ENCODE results near the gene CRIP2.

DNA sequence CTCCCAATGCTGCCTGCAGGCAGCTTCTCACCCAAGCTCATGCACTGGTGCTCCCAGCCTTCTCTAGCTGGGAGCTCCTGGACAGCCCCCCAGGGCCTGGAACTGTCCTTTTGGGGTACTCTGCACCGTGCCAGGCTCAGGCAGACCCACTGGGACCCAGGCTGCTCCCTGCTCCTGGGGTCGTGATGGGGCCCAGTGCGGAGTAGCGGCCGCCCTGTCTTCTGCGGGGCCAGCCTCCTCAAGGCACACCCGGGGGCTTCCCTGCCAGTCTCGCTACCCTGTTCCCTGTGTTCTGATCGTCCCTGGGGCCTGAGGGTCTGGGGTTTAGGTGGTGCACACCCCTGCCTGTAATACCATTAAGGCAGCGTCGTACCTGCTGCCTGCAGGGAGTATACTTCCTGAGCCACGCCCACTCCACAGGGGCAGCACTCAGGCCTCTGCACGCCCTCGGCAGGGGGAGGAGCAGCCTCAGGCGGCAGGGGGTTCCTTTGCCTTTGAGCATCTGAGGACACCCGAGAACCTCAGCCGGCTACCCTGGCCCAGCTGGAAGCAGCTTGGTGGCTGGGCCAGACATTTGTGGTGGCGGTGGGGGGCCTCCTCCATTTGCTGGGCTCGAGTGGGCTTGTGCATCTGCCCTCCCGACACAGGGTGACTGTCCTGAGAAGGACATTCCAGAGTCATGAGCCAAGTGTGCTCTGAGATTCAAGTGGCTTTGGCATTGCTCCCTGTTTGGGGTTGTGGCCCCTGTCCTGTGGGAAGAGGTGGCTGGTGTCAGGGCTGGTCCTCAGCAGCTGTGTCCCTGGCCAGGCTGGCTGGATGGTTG is 9.2 kb upstream of the CRIP2 start:
- TF ChIP-seq, protein P1, sequence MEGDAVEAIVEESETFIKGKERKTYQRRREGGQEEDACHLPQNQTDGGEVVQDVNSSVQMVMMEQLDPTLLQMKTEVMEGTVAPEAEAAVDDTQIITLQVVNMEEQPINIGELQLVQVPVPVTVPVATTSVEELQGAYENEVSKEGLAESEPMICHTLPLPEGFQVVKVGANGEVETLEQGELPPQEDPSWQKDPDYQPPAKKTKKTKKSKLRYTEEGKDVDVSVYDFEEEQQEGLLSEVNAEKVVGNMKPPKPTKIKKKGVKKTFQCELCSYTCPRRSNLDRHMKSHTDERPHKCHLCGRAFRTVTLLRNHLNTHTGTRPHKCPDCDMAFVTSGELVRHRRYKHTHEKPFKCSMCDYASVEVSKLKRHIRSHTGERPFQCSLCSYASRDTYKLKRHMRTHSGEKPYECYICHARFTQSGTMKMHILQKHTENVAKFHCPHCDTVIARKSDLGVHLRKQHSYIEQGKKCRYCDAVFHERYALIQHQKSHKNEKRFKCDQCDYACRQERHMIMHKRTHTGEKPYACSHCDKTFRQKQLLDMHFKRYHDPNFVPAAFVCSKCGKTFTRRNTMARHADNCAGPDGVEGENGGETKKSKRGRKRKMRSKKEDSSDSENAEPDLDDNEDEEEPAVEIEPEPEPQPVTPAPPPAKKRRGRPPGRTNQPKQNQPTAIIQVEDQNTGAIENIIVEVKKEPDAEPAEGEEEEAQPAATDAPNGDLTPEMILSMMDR (IDR thresholded peaks at IDR 0.05; ENCODE audit: low read depth, low read length, missing input control): no peak
- TF ChIP-seq, protein P2, sequence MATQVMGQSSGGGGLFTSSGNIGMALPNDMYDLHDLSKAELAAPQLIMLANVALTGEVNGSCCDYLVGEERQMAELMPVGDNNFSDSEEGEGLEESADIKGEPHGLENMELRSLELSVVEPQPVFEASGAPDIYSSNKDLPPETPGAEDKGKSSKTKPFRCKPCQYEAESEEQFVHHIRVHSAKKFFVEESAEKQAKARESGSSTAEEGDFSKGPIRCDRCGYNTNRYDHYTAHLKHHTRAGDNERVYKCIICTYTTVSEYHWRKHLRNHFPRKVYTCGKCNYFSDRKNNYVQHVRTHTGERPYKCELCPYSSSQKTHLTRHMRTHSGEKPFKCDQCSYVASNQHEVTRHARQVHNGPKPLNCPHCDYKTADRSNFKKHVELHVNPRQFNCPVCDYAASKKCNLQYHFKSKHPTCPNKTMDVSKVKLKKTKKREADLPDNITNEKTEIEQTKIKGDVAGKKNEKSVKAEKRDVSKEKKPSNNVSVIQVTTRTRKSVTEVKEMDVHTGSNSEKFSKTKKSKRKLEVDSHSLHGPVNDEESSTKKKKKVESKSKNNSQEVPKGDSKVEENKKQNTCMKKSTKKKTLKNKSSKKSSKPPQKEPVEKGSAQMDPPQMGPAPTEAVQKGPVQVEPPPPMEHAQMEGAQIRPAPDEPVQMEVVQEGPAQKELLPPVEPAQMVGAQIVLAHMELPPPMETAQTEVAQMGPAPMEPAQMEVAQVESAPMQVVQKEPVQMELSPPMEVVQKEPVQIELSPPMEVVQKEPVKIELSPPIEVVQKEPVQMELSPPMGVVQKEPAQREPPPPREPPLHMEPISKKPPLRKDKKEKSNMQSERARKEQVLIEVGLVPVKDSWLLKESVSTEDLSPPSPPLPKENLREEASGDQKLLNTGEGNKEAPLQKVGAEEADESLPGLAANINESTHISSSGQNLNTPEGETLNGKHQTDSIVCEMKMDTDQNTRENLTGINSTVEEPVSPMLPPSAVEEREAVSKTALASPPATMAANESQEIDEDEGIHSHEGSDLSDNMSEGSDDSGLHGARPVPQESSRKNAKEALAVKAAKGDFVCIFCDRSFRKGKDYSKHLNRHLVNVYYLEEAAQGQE (IDR thresholded peaks at IDR 0.05): no peak
- TF ChIP-seq JUND (IDR thresholded peaks at IDR 0.05) (no peak), YY1 (IDR thresholded peaks at IDR 0.05) (no peak), FOXA1 (IDR thresholded peaks at IDR 0.05) (no peak), RAD21 (IDR thresholded peaks at IDR 0.05) (no peak), TAF1 (conservative IDR thresholded peaks at IDR 0.05) (no peak), EGR1 (IDR thresholded peaks at IDR 0.05; ENCODE audit: low read depth in 2 of 2) (no peak), SP1 (IDR thresholded peaks at IDR 0.05) (no peak), GABPA (IDR thresholded peaks at IDR 0.05 in 1 of 2, conservative IDR thresholded peaks at IDR 0.05 in 1 of 2) (no peak)
- TF ChIP-seq, protein P3, sequence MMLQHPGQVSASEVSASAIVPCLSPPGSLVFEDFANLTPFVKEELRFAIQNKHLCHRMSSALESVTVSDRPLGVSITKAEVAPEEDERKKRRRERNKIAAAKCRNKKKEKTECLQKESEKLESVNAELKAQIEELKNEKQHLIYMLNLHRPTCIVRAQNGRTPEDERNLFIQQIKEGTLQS (IDR thresholded peaks at IDR 0.05): no peak
- TF ChIP-seq, protein P4, sequence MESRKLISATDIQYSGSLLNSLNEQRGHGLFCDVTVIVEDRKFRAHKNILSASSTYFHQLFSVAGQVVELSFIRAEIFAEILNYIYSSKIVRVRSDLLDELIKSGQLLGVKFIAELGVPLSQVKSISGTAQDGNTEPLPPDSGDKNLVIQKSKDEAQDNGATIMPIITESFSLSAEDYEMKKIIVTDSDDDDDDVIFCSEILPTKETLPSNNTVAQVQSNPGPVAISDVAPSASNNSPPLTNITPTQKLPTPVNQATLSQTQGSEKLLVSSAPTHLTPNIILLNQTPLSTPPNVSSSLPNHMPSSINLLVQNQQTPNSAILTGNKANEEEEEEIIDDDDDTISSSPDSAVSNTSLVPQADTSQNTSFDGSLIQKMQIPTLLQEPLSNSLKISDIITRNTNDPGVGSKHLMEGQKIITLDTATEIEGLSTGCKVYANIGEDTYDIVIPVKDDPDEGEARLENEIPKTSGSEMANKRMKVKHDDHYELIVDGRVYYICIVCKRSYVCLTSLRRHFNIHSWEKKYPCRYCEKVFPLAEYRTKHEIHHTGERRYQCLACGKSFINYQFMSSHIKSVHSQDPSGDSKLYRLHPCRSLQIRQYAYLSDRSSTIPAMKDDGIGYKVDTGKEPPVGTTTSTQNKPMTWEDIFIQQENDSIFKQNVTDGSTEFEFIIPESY (IDR thresholded peaks at IDR 0.05): no peak
- TF ChIP-seq, protein P5, sequence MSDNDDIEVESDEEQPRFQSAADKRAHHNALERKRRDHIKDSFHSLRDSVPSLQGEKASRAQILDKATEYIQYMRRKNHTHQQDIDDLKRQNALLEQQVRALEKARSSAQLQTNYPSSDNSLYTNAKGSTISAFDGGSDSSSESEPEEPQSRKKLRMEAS (IDR thresholded peaks at IDR 0.05): no peak

All from liver (tissue), 3 donors.